NCI-H146 treated with DMSO at 0.1 percent for 48 hours (cell line): ENCODE results near the gene PRSS50.
A peak's percentile ranks its signal among the peaks of the same experiment; 100 is the strongest.
"Not testable (repeated sequence)": the region's sequence is repeated elsewhere in the genome, so short reads cannot be mapped to it uniquely, and the experiment has no call there.

Source experiments
- DNase-seq: peaks from one replicate; lab custom pipeline; 2025; ENCODE audit not compliant: unreplicated experiment; lab: John Stamatoyannopoulos, UW

The PRSS50 gene

GRCh38 chr3:46717447-46718231 is at the start of gene PRSS50:
Gene PRSS50, minus strand, starts transcription at chr3:46717869. Its CDS starts 45 bp downstream, at chr3:46717824.
- DNase-seq = no peak

GRCh38 chr3:46764206-46764605 is 46.5 kb upstream of the PRSS50 start:
- DNase-seq = no peak

DNA sequence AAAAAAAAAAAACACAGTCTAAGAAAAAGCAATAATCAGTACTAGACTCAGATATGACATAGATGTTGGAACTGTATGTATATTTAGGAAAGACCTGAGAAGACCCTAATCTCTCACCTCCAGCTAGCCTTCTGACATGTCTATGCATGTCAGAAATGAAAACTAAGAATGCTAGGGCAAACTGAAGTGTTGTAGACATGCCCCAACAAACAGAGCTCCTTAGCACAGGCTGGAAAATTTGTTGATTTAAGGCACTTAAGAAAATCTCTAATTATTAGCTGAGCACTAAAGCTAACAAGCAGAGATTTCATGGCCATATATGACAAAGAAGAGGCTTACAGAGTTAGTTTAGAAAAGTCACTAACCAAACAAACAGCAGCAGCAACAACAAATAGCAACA is 45.5 kb upstream of the PRSS50 start:
- DNase-seq = no peak

- DNase-seq = no peak
Measured at GRCh38 chr3:46759239-46760167, 41.8 kb upstream of the PRSS50 start.

DNA sequence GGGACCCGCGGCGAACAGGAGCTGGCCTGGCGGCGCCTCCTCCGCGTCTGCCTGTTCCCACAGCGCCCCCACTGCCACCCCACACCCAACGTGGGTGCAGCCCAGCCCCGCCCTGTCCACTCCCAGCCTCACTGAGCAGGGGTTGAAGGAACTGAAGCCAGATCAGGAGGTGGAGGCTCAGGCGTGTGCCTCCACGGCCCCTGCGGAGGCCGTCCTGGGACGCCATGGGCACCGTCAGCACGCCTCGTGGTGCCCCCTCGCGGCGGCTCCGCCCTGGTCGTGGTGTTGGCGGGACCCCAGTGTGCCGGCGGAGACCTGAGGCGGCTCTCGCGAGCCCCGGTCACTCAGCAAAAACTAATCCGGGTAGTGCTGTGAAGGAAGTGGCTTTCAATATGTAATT is 39.0 kb upstream of the PRSS50 start:
- DNase-seq = no peak

DNA sequence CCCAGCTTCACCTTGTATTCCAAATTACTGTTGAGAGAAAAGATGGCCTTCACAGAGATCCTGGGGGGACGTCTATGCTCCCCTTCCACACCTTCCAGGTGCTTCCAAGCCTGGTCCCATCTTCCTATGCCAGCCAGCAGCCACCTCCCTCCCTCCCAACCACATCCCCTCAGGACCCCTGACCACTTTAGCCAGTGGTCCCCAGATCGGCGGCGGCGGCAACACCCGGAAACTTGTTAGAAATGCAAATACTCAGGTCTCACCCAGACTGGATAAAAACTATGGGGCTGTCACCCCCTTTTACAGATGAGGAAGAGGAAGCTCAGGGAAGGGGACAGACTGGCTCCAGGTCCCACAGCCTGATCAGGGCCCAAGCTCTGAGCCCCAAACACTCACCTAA is 38.0 kb upstream of the PRSS50 start:
- DNase-seq = no peak

- DNase-seq = not testable (repeated sequence)
Measured at GRCh38 chr3:46753127-46753526, 35.5 kb upstream of the PRSS50 start.

- no peak for DNase-seq
Measured at GRCh38 chr3:46750555-46751038, 32.9 kb upstream of the PRSS50 start.

- no peak for DNase-seq
Measured at GRCh38 chr3:46749129-46749528, 31.5 kb upstream of the PRSS50 start.

- DNase-seq = no peak
Measured at GRCh38 chr3:46748170-46748569, 30.5 kb upstream of the PRSS50 start.

DNA sequence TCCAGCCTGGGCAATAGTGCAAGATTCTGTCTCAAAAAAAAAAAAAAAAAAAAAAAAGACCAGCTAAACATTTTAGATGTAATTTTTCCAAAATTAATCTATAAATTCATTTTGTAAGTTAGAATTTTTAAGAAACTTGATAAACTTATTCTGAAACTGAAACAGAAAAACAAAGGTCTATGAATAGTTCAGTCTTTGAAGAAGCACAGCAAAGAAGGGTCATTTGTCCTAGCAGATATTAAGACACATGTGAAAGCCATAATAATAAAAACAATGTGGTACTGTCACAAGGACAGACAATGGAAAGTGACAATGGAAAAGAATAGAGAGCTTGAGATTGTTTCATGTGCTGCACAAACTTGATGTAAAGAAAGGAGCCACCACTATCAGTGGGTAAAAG is 29.0 kb upstream of the PRSS50 start:
- no peak for DNase-seq

GRCh38 chr3:46742992-46743585 is 25.4 kb upstream of the PRSS50 start:
- no peak for DNase-seq

- DNase-seq = not testable (repeated sequence)
Measured at GRCh38 chr3:46739565-46739964, 21.9 kb upstream of the PRSS50 start.

GRCh38 chr3:46737329-46737731 is 19.7 kb upstream of the PRSS50 start:
- no peak for DNase-seq

DNA sequence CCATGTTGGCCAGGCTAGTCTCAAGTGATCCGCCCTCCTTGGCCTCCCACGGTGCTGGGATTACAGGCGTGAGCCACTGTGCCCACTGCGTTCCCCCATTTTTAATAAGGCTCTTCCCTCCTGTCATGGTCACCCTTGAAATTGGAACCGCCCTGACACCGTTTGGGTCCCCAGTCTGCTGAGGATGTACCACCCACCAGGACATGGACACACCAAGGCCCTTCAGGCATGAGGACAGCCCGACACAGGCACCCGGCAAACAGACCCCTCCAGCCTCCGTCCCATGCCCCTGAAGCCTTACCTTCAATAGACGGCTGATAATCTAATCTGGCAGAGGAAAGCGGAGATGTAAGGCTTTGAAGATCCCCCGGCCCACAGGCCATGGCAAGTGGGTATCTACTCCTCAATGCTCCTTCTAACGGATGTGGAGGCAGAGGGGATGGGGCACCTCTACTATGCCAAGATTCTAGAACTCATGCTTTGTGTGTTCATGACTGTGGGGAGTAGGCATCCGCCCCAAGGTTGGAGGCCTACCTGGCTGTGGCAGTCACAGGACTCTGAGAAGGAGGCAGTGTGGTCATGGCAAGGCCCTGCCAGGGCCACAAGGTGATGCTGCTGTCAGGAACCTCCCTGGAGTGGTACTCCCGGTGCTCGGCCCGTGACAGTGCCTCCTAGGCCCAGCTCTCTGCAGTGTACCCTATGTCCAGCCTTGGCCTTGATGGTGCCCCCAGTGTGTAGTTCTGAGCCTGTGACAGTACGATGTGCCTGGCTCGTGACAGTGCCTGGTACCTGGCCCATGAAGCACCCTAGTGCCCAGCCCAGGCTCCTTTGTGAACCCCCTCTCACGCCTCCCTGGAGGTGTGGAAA is 18.6 kb upstream of the PRSS50 start:
- no peak for DNase-seq

GRCh38 chr3:46734773-46735172 is 17.1 kb upstream of the PRSS50 start:
- no peak for DNase-seq

- no peak for DNase-seq
Measured at GRCh38 chr3:46733026-46733800, 15.5 kb upstream of the PRSS50 start.

GRCh38 chr3:46731795-46732194 is 14.1 kb upstream of the PRSS50 start:
- no peak for DNase-seq

DNA sequence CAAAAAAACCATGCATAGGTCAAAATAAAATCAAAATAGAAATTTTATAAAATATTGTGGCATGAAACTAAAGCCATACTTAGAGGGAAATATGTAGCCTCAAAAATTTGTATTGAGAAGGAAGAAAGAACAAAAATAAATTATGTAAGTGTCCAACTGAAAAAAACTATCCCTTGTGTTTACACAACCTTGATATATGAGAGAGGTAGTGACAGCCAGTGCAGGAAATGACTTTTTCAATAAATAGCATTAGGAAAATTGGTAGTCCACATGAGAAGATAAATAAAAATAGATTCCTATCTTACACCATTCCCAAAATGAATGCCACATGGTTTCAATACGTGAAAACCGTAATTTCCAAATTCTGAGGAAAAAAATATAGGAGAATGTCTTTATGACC is 13.2 kb upstream of the PRSS50 start:
- peak; percentile 2 for DNase-seq

- DNase-seq = no peak
Measured at GRCh38 chr3:46729038-46729437, 11.4 kb upstream of the PRSS50 start.
